NB4 (cell line): ENCODE measurements around the gene STARD10.

ENCODE experiments used
- CTCF ChIP-seq: IDR thresholded peaks from one replicate; pipeline ENCODE4 v1.5.1; 2012; ENCODE audit warnings: low read depth, low read length
- MAX ChIP-seq: IDR thresholded peaks from 2 replicates; pipeline ENCODE4 v1.6.1; 2011; ENCODE audit warnings: low read depth, low read length
- MYC ChIP-seq: IDR thresholded peaks from 2 replicates; pipeline ENCODE4 v1.6.1; 2011; ENCODE audit warnings: low read depth, low read length
- POLR2A ChIP-seq: IDR thresholded peaks from 2 replicates; pipeline ENCODE4 v1.6.1; 2011; ENCODE audit warnings: mild to moderate bottlenecking; ENCODE audit not compliant: insufficient read length; ENCODE audit errors: extremely low read depth

GRCh38 chr11:72732329-72732728, 61.5 kb downstream of the STARD10 start:
- no peak for TF ChIP-seq POLR2A
- TF ChIP-seq CTCF = no peak
- TF ChIP-seq MYC = no peak
- no peak for TF ChIP-seq MAX
